ENCODE results near the gene ANKRD40. TPM values are rescaled to one million over a fixed set of nuclear protein-coding genes. Genes with fewer than 3 reads are reported as not detected.

ANKRD40 gene
- 10 to 100 TPM; 29.8 to 31.1 TPM for total RNA-seq

GRCh38 chr17:50707289-50708049 lies at the start of gene ANKRD40:
ANKRD40 (minus strand) TSS chr17:50707914; CDS start chr17:50707654, 260 bp downstream.
- peaks cover 47% of the 10 kb centered on the region for H3K4me1 Mint-ChIP-seq

GRCh38 chr17:50754521-50754920 lies 46.8 kb upstream of the ANKRD40 start:
- CTCF ChIA-PET: interaction anchor here (1.1 to 1.2 kb wide), 2 partner anchors 29 to 98 kb away, joined by 3 to 5 read pairs; no protein-coding TSS in a partner anchor

More at GRCh38 chr17:50707289-50708049, at the start of gene ANKRD40:
- ChIA-PET CTCF (interaction anchor here (1.0 to 2.0 kb wide), 3 partner anchors 11 to 215 kb away, joined by 3 to 5 read pairs (median 4); no protein-coding TSS in a partner anchor), POLR2A (interaction anchor here (0.6 to 6.3 kb wide), 15 partner anchors 9 to 334 kb away, joined by 3 to 115 read pairs (median 7); partner anchors contain the start of genes EME1, LRRC59, LUC7L3 and MRPL27)
- no peaks in the 10 kb centered on the region for H3K9me3 Mint-ChIP-seq
- peak within 1 kb of the TSS; percentile 83 for H3K4me3 Mint-ChIP-seq
- H3K27me3 Mint-ChIP-seq: peaks cover 2% of the 10 kb centered on the region
- peak within 1 kb of the TSS; percentile 96 for H3K27ac Mint-ChIP-seq
- peaks cover 17% of the 10 kb centered on the region for H3K36me3 Mint-ChIP-seq (ENCODE audit: low read depth)
- DNase-seq: peak; percentile 93

GRCh38 chr17:50749245-50749644 lies 41.5 kb upstream of the ANKRD40 start:
- POLR2A ChIA-PET: no interaction called here
- Mint-ChIP-seq H3K4me1 (peaks cover 5% of the 10 kb centered on the region), H3K27me3 (no peaks in the 10 kb centered on the region), H3K36me3 (ENCODE audit: low read depth) (peaks cover 78% of the 10 kb centered on the region), H3K9me3 (no peaks in the 10 kb centered on the region), H3K27ac (no peak overlapping the region), H3K4me3 (no peak overlapping the region)
- CTCF ChIA-PET: no interaction called here
- no peak for DNase-seq

More at GRCh38 chr17:50754521-50754920, 46.8 kb upstream of the ANKRD40 start:
- DNase-seq: no peak
- no peak overlapping the region for H3K27ac Mint-ChIP-seq
- peaks cover 46% of the 10 kb centered on the region for H3K36me3 Mint-ChIP-seq (ENCODE audit: low read depth)
- POLR2A ChIA-PET: interaction anchor here (1.3 kb wide), 1 partner anchor 16 kb away, joined by 3 read pairs; no protein-coding TSS in a partner anchor
- H3K27me3 Mint-ChIP-seq: no peaks in the 10 kb centered on the region
- H3K4me3 Mint-ChIP-seq: no peak overlapping the region
- no peaks in the 10 kb centered on the region for H3K9me3 Mint-ChIP-seq
- no peaks in the 10 kb centered on the region for H3K4me1 Mint-ChIP-seq

GRCh38 chr17:50745631-50746030 lies 37.9 kb upstream of the ANKRD40 start:
- Mint-ChIP-seq H3K4me1 (peaks cover 5% of the 10 kb centered on the region), H3K27ac (no peak overlapping the region), H3K4me3 (no peak overlapping the region), H3K9me3 (no peaks in the 10 kb centered on the region), H3K27me3 (no peaks in the 10 kb centered on the region), H3K36me3 (ENCODE audit: low read depth) (peaks cover 83% of the 10 kb centered on the region)
- CTCF ChIA-PET: no interaction called here
- no peak for DNase-seq
- POLR2A ChIA-PET: interaction anchor here (1.0 to 1.4 kb wide), 2 partner anchors 35 to 96 kb away, joined by 3 read pairs; no protein-coding TSS in a partner anchor

GRCh38 chr17:50739098-50739497 lies 31.4 kb upstream of the ANKRD40 start:
- Mint-ChIP-seq H3K27ac (peak overlapping the region; percentile 1), H3K4me3 (no peak overlapping the region), H3K27me3 (no peaks in the 10 kb centered on the region), H3K9me3 (no peaks in the 10 kb centered on the region), H3K36me3 (ENCODE audit: low read depth) (peaks cover 67% of the 10 kb centered on the region), H3K4me1 (peaks cover 29% of the 10 kb centered on the region)
- ChIA-PET CTCF (interaction anchor here (1.5 kb wide), 1 partner anchor 114 kb away, joined by 4 read pairs; no protein-coding TSS in a partner anchor), POLR2A (interaction anchor here (0.6 to 1.5 kb wide), 5 partner anchors 15 to 264 kb away, joined by 3 to 5 read pairs (median 3); partner anchors contain the start of gene LUC7L3)
- DNase-seq: no peak

- DNase-seq: no peak
- CTCF ChIA-PET: no interaction called here
- Mint-ChIP-seq H3K27ac (no peak overlapping the region), H3K27me3 (no peaks in the 10 kb centered on the region), H3K9me3 (no peaks in the 10 kb centered on the region), H3K4me1 (peaks cover 35% of the 10 kb centered on the region), H3K36me3 (ENCODE audit: low read depth) (peaks cover 54% of the 10 kb centered on the region), H3K4me3 (no peak overlapping the region)
- POLR2A ChIA-PET: no interaction called here
Measured at GRCh38 chr17:50737118-50737698, 29.5 kb upstream of the ANKRD40 start.

- peaks cover 48% of the 10 kb centered on the region for H3K4me1 Mint-ChIP-seq
Measured at GRCh38 chr17:50735287-50735686, 27.6 kb upstream of the ANKRD40 start.

GRCh38 chr17:50731575-50732460 lies 24.1 kb upstream of the ANKRD40 start:
- peaks cover 17% of the 10 kb centered on the region for H3K36me3 Mint-ChIP-seq (ENCODE audit: low read depth)
- ChIA-PET POLR2A (interaction anchor here (0.9 to 3.2 kb wide), 4 partner anchors 10 to 24 kb away, joined by 3 to 10 read pairs (median 4); partner anchors contain the start of gene LUC7L3), CTCF (no interaction called here)
- H3K27ac Mint-ChIP-seq: peak overlapping the region; percentile 16
- no peaks in the 10 kb centered on the region for H3K27me3 Mint-ChIP-seq
- DNase-seq: no peak
- H3K9me3 Mint-ChIP-seq: no peaks in the 10 kb centered on the region
- H3K4me1 Mint-ChIP-seq: peaks cover 50% of the 10 kb centered on the region
- H3K4me3 Mint-ChIP-seq: no peak overlapping the region

More at GRCh38 chr17:50735287-50735686, 27.6 kb upstream of the ANKRD40 start:
- Mint-ChIP-seq H3K27me3 (no peaks in the 10 kb centered on the region), H3K36me3 (ENCODE audit: low read depth) (peaks cover 37% of the 10 kb centered on the region), H3K4me3 (no peak overlapping the region), H3K9me3 (no peaks in the 10 kb centered on the region), H3K27ac (no peak overlapping the region)
- no peak for DNase-seq
- ChIA-PET CTCF (no interaction called here), POLR2A (no interaction called here)

- peaks cover 48% of the 10 kb centered on the region for H3K4me1 Mint-ChIP-seq
- H3K36me3 Mint-ChIP-seq (ENCODE audit: low read depth): peaks cover 15% of the 10 kb centered on the region
- H3K4me3 Mint-ChIP-seq: no peak overlapping the region
Measured at GRCh38 chr17:50728881-50729765, 21.4 kb upstream of the ANKRD40 start.

GRCh38 chr17:50728112-50728429 lies 20.4 kb upstream of the ANKRD40 start:
- H3K27ac Mint-ChIP-seq: no peak overlapping the region
- CTCF ChIA-PET: no interaction called here
- H3K27me3 Mint-ChIP-seq: no peaks in the 10 kb centered on the region
- DNase-seq: no peak
- H3K4me3 Mint-ChIP-seq: no peak overlapping the region
- peaks cover 55% of the 10 kb centered on the region for H3K4me1 Mint-ChIP-seq
- no peaks in the 10 kb centered on the region for H3K9me3 Mint-ChIP-seq
- POLR2A ChIA-PET: interaction anchor here (1.3 kb wide), 1 partner anchor 9 kb away, joined by 3 read pairs; the partner anchor contains the start of gene LUC7L3
- H3K36me3 Mint-ChIP-seq (ENCODE audit: low read depth): peaks cover 12% of the 10 kb centered on the region

More at GRCh38 chr17:50728881-50729765, 21.4 kb upstream of the ANKRD40 start:
- Mint-ChIP-seq H3K27me3 (no peaks in the 10 kb centered on the region), H3K9me3 (no peaks in the 10 kb centered on the region), H3K27ac (no peak overlapping the region)
- ChIA-PET CTCF (interaction anchor here (0.6 to 0.7 kb wide), 2 partner anchors 54 to 64 kb away, joined by 3 to 4 read pairs; no protein-coding TSS in a partner anchor), POLR2A (interaction anchor here (0.9 to 3.2 kb wide), 2 partner anchors 7 to 9 kb away, joined by 3 to 10 read pairs; no protein-coding TSS in a partner anchor)
- DNase-seq: no peak

- H3K4me3 Mint-ChIP-seq: no peak overlapping the region
- DNase-seq: no peak
Measured at GRCh38 chr17:50725769-50726655, 18.3 kb upstream of the ANKRD40 start.

More at GRCh38 chr17:50725769-50726655, 18.3 kb upstream of the ANKRD40 start:
- ChIA-PET CTCF (interaction anchor here (0.8 kb wide), 1 partner anchor 17 kb away, joined by 3 read pairs; no protein-coding TSS in a partner anchor), POLR2A (interaction anchor here (0.6 to 0.7 kb wide), 2 partner anchors 19 to 193 kb away, joined by 3 read pairs; no protein-coding TSS in a partner anchor)
- H3K27ac Mint-ChIP-seq: no peak overlapping the region
- H3K27me3 Mint-ChIP-seq: no peaks in the 10 kb centered on the region
- no peaks in the 10 kb centered on the region for H3K9me3 Mint-ChIP-seq
- peaks cover 26% of the 10 kb centered on the region for H3K36me3 Mint-ChIP-seq (ENCODE audit: low read depth)
- H3K4me1 Mint-ChIP-seq: peaks cover 54% of the 10 kb centered on the region

All from activated CD4-positive, alpha-beta memory T cell treated with anti-CD3 and anti-CD28 coated beads, Interleukin-2, amount 10 ng/mL, durations not matched to agents 7 days and 5 days (primary cell).